H54 (cell line): ENCODE measurements around the gene RFX5.

ENCODE experiments used
- DNase-seq: peaks from one replicate; pipeline ENCODE4 v3.0.0; 2011; ENCODE audit warnings: low spot score, mixed read lengths; ENCODE audit not compliant: insufficient read length
- FAIRE-seq: peaks from 3 replicates; lab custom pipeline; 2011; peaks lifted over from hg19 to GRCh38; lab: Jason Lieb, UNC
- POLR2A ChIP-seq: IDR thresholded peaks from 2 replicates; pipeline ENCODE4 v1.6.1; 2011; ENCODE audit warnings: low read depth, mild to moderate bottlenecking, low read length

Gene RFX5

DNA sequence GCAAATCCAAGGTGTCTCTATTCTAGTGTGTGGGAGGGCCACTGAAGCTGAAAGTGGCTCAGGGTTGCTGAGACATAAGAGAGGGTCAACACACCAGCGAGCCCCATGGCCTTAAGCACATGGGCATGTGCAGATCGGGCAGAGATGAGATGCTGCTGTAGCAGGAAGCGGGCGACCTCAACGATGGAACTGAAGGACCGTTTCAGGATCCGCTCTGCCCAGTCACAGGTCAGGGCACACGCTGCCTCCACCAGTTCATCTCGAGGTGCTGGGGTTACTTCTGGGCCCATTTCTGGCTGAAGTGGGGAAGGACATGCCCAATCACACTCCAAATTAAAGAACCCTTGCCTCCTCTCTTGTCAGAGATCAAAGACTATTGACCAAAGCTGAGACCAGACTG, 3.5 kb downstream of the RFX5 start:
- DNase-seq (no peak), FAIRE-seq (no peak)
- TF ChIP-seq POLR2A = no peak

DNA sequence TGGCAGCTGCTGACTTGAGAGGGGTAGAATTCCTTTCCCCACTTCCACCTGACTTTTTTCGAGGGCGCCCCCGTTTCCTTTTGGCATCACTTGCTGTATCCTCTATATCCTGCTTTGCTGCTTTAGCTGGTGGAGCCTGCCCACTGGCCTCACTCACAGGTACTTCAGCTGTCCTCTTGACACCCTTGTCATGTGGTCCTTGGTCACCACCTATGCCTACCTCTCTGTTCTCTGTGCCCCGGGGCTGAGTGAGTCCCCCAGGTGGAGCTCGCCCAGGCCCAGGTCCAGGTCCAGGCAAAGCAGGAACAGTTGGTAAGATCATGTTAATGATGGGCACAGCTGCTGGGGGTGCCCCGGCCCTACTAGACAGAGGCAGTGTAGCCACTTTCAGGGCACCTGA, 4.5 kb downstream of the RFX5 start:
- FAIRE-seq = no peak
- no peak for TF ChIP-seq POLR2A
- DNase-seq = no peak

DNA sequence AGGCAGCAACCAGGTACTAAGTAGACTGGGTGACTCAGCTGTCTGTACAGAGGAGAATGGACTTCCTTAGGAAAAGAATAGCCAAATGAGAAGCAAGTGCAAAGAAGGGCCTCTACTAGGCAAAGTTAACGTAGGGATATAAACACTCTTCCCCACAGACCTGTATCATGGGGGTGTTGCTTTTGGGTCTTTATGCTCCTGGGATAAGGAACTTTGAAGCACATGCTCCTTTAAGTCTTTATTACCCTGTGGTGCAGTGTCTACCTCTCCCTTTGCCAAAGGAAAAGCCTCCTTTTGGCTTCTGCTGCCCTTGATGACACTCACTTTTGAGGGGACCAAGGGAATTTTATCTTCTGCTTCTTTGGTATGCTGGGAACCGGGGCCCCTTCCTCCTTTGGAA, 5.0 kb downstream of the RFX5 start:
- no peak for TF ChIP-seq POLR2A
- no peak for DNase-seq
- no peak for FAIRE-seq

DNA sequence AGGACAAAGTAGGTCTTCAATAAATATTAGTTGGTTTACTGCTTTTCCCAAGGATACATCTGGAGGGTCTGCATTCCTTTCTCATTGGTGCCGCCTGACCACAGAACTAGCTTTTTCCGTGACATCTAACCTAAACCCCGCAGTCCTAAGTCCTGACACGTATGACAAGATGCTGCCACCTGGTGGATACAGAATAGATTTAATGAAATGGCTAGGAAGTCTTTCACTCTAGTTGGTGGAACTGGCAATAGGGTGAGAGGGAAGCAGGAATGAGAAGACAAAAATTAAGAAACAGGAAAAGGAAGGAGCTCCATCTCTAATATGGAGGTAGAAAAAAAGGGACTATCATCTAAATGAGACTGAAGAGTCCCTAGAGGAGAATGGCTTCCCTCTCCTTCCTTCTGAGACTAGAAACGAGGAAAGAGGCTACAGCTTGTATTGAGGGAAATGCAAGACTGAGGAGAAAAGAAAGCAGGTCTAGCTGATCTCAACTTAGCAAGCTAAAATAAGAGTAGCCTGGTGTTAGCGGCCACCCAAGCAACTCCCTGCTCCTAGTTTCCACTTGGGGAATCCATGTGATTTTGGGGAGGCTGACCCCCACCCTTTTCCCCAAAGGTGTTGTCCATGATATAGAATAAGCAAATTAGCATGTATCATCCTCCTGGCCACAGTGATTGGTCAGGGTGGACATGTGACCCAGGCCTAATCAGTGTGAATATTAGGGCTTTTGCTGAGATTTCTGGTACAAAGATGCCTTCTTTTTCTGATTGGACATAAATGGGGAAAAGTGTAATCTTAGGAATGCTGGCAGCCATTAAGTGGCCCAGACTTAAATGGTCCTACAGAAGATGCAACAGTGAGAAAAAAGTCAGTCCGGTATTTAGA, 5.9 kb downstream of the RFX5 start:
- no peak for TF ChIP-seq POLR2A
- FAIRE-seq (peak; percentile 15), DNase-seq (peak; percentile 67)

DNA sequence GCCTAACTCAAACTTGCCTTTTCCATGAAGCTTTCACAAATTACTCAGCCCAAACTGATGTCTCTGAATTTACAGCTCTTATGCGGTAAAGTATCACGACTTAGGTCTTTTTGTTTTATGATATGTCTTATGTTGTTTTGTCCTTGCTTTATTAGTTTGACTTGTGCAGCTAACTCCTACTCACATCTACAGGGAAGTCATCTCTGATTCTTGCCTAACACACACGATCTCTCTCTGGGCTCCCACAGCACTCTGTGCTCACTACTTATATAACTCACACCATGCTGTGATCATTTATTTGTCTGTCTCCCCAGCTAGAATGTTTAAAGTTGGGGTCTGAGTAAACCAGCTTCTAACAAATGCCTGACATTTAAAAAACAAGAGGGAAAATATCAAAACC, 10.5 kb downstream of the RFX5 start:
- FAIRE-seq (no peak), DNase-seq (no peak)
- TF ChIP-seq POLR2A = no peak

DNA sequence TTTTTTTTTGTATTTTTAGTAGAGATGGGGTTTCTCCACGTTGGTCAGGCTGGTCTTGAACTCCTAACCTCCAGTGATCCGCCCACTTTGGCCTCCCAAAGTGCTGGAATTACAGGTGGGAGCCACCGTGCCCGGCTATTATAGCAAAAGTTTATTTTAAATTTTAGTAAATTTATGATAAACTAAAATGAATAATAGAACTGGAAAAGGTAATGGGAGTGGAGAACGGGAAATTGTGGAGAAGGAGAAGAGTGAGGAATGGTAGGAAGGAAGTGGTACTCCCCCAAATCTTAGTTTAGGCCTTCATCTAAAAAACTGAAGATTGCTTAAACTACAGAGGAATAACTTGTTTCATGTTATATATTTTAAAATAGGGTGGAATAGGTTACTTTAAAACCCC, 12.2 kb downstream of the RFX5 start:
- no peak for DNase-seq
- no peak for TF ChIP-seq POLR2A
- no peak for FAIRE-seq

DNA sequence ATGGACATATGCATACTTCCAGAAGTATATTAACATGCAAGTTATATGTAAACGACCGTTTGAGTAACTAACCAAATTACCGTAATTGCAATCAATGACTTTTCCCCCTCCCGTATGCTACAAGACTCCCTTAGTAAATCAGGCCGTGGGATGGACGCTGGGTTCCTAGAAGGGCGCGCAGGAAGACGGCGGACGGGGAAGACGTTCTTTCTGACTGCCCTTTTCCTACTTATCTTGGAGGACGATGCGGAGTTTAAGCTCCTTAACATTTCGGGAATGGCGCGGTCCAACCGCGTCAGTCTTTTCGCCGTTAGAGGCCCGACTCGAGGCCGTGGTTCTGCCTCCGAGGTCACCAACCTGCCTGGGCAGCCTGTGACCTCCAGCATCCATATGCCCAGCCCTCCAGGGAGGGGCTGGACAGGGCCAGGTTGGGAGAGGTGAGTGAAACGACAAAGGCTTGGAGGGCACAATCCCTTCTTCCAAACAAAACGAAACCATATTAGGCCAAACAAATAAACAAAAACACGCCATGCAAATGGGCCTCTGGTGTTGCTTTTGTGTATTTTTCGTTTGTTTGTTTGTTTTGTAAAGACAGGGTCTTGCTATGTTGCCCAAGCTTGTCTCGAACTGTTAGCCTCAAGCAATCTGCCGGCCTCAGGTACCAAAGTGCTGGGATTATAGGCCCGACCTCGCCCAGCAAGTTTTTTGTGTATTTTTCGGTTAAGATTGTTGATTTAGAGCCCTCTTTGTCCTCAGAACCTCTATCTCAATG, 19.0 kb downstream of the RFX5 start:
- no peak; the same call in 1 of the 2 replicates for TF ChIP-seq POLR2A
- FAIRE-seq = no peak
- peak; percentile 35 for DNase-seq

DNA sequence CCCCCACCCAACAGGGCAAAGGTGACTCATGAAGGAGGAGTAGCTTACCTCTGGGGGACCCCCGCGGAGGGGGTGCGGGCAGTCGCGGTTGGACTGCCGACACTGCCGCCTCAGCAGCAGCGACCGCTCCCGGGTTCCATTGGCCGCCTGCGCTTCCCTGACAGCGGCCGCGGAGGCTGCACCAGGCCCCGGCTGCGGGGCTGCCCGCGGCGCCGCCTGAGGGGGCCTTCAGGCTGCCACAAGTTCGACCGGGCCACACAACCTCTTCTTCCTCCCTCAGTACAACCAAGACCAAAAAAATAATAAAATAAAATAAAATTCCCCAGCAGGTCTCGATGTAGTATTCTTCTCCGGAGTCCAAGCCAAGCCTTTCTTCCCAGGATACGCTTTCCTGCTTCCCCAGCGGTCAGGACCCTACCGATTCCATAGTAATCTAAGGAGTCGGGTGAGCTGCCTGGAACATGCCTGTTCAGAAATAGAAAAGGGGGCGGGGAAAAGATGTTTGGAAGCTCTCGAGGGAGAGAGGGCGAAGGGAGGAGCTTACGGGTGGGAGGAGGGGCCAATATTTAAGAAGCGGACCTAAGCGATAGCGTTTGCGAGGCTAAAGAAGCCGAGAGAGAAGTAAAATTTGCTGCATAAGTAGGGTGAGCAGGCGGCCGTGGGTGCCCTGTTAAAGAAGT, 19.7 kb downstream of the RFX5 start, which contains the start of gene PI4KB:
TSS of gene PI4KB (minus strand) at position 194 of the 680 bp plus-strand sequence. CDS start 10,935 bp downstream, outside the sequence.
- no peak for FAIRE-seq
- peak; percentile 96 for DNase-seq
- peak; percentile 92 for TF ChIP-seq POLR2A

DNA sequence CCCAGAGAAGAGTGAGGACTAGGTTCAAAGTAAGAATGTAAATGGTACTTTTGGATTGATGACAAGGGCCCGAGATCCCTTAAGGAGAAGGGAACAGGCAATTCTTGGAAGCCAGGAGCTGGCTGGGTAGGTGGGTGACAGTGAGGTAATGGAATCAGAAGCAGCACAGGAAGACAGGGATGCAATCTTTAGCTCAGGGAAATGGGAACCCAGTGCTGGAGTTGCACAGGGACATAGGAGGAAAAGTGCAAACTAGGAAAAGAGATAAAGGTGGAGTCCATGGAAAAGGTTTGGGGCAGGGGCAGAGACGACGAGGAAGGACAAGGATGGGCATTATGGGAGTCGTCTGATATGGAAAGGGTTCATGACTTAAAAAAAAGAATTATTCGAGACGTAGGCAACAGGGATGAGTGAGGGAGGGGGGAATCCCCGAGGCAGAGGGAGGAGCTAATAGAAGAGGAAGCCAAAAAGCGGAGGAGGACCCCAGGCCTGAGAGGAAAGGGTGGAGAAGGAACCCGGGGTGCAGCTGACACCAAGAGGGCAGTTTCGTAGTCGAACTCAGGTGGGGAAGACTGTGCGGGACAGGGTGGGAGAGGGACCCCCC, 20.3 kb downstream of the RFX5 start:
- DNase-seq (peak; percentile 75), FAIRE-seq (no peak)
- TF ChIP-seq POLR2A = no peak

DNA sequence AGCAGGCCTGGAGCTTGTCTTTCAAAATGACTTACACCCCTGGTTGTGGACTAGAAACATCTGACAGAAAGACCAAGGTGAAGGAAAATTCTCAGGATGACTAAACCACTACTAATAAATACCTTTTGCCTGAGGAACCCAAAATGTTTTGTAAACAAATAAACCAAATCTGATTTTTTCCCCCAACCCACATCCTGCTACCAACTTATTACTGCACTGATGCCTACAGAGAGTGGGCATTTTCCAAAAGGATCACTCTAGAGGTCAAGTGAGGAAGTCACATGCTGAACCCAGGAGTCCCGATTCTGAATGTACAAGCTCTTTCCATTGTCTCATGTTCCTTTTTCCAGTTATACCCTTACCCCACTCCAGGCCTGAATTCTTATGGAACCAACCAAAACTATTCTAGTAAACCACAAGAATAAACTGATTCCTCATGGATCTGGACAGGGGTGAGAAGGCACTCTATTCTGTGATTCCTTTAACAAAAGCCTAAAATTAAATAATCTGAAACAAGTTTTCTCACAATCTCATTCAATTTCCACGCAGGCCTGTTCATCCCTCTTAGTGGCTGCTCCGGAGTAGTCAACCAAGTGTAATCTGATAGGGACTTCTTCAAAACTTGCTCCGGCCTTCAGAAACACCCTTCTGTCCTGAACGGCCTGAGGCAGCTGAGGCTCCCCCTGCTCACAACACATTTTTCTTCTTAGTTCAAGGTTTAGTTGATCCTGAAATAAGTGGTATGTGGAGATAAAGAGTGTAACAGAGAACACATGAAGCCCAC, 21.2 kb downstream of the RFX5 start:
- no peak for TF ChIP-seq POLR2A
- no peak for FAIRE-seq

DNA sequence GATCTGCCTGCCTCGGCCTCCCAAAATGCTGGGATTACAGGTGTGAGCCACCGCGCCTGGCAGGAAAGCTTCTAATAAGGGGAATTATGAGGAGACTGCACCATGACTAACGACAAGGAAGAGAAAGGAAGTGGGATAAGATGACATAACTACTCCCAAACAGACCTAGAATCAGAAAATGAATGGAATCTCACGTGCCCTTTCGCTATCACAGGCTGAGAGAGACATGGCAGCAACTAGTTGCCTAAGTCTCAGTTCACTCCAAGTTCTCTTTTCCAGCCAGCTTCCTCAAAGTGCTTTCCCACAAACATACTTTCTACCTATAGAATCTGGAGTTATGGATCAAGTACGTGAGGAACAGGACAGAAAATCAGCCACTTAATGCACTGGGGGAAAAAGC, 21.8 kb downstream of the RFX5 start:
- FAIRE-seq (no peak), DNase-seq (no peak)
- no peak for TF ChIP-seq POLR2A

More for the DNA sequence above, 21.2 kb downstream of the RFX5 start:
- no peak for DNase-seq

DNA sequence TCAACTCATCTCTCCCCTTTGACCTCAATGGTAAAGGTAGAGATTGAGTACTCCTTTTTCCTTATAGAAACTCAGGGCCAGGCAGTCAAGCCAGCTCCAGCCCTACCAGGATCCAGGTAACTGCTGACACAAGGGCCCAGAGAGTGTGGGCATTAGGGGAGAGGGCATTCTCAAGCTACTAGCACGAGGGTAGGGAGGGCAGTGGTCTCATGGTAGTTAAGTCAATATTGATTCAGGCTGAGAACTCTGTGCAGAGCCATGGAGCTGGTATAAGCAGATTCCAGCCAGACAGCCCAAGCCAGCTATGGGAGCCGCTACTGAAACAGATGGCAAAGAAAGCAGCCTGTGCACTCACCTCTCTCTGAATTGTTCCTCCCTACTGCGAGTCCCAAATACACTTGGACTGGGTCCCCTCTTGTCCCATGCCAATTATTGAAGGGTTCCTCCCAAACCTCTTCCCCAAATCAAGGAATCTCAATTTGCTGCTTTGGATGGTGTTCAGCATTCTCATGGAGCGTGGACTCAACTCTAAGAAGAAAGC, 22.6 kb downstream of the RFX5 start:
- FAIRE-seq (no peak), DNase-seq (no peak)
- no peak for TF ChIP-seq POLR2A
